OCI-LY3 (cell line): ENCODE data around the gene TCF21.

Experiments used
- EZH2phosphoT487 ChIP-seq: fragments of 200-600 bp; shearing (Covaris generic); IDR thresholded peaks from 2 replicates; pipeline ENCODE4 v1.6.1; 2018; ENCODE audit warnings: antibody characterized with exemption, mixed run types, low read depth
- TF ChIP-seq, protein P1 (sequence below): fragments of 200-600, 300-600 bp; sonication (generic); IDR thresholded peaks from 2 replicates; pipeline ENCODE4 v1.5.1; 2014; ENCODE audit warnings: antibody characterized with exemption, low read length, low read depth

- TF ChIP-seq, protein P1, sequence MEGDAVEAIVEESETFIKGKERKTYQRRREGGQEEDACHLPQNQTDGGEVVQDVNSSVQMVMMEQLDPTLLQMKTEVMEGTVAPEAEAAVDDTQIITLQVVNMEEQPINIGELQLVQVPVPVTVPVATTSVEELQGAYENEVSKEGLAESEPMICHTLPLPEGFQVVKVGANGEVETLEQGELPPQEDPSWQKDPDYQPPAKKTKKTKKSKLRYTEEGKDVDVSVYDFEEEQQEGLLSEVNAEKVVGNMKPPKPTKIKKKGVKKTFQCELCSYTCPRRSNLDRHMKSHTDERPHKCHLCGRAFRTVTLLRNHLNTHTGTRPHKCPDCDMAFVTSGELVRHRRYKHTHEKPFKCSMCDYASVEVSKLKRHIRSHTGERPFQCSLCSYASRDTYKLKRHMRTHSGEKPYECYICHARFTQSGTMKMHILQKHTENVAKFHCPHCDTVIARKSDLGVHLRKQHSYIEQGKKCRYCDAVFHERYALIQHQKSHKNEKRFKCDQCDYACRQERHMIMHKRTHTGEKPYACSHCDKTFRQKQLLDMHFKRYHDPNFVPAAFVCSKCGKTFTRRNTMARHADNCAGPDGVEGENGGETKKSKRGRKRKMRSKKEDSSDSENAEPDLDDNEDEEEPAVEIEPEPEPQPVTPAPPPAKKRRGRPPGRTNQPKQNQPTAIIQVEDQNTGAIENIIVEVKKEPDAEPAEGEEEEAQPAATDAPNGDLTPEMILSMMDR = no peak
- no peak for TF ChIP-seq EZH2phosphoT487
Observed at GRCh38 chr6:133919362-133919761, 30.4 kb downstream of the TCF21 start.
